ENCODE measurements around the gene ARL6IP4.

The ARL6IP4 gene

DNA sequence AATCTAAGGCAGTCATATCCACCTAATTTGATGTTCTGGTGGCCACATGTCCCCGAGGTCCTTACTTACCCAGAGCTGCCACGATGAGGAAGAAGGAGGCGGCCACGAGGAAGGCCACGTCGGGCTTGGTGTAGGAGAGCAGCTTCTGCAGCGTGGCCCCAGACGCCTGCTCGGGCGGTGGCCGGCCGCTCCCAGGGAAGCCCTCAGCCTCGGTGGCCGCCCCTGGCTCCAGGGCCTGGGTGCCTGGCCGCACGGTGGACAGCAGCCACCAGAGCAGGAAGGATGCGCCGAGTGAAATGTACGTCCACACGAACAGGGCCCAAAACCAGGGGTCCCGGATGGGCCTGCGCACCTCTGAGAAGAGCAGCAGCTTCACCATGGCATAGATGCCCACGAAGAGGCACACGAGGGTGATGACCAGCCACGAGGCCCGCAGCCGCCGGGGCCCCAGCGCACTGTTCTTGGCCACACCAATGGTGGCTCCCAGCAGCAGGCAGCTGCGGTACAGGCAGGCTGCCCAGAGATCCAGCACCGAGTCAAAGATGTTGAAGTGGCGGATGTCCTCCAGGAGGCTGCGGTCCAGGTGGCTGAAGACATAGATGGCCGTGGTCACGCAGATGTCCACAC lies 20.8 kb upstream of the ARL6IP4 start:
- no peak for DNase-seq

DNA sequence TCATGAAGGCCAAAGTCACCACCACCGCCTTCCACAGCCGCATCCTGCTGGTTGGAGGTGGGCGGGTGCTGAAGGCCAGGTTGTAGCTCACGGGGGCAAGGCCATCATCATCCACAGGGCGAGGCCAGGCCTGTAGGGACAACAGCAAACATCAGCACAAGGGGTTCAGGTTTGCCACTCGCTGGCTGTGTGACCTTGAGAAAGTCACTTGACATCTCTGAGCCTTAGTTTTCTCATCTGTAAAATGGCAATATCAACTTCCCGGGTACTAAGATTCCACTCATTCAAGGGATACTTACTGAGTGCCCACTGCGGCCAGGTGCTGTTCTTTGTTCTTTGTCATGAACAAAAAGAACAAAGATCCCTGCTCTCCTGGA lies 20.3 kb upstream of the ARL6IP4 start:
- no peak for DNase-seq

DNA sequence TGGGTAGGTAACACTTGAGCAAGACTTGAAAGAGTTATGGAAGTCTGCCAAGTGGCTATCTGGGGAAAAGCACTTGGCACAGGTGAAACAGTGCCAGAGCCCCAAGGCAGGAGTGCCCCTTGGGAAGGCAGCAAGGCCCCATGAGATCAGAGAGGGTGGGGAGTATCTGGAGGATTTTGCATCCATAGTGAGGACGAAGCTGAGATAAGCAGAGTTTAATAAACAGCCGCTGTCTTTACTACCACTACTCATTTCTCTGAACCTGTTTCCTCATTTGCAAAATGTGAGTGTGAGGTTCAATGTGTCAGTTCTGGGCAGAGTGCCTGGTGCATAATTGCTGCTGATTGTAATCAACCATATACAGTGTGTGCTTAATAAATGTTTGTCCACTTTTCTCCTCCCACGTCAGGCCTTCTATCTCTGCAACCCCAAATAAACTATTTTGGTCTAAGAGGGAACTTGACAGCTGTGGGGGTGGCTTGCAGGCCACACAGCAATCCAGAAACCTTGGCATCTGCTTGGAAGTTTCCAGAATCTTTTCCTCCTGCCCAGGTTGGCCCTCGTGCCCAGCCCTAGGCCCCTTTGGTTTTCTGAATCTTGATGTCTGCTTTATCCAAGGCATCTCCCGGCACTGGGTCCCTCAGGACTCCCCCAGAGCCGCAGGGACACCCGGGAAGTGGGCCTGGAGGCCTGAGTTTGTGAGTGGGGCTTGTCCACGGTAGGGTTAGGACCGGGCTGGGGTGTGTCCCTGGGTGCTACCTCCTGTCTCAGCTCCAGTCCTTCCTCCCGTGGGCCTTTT lies 18.8 kb upstream of the ARL6IP4 start:
- DNase-seq, result no peak

DNA sequence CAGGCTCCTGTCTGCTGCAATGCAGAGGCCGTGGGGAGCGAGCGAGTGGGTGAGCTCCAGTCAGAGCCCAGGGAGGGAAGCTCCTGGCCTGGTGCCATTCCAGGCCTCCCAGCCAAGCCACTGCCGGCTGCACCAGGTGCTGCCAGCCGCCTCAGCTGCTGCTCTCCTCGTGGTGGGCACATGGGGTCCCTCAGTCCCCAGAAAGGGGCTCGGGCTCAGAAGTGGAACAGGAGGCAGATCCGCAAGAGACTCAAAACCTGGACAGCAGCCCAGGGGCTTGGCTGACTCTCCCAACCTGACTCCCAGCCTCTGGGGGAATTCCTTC lies 16.6 kb upstream of the ARL6IP4 start:
- DNase-seq, result no peak

DNA sequence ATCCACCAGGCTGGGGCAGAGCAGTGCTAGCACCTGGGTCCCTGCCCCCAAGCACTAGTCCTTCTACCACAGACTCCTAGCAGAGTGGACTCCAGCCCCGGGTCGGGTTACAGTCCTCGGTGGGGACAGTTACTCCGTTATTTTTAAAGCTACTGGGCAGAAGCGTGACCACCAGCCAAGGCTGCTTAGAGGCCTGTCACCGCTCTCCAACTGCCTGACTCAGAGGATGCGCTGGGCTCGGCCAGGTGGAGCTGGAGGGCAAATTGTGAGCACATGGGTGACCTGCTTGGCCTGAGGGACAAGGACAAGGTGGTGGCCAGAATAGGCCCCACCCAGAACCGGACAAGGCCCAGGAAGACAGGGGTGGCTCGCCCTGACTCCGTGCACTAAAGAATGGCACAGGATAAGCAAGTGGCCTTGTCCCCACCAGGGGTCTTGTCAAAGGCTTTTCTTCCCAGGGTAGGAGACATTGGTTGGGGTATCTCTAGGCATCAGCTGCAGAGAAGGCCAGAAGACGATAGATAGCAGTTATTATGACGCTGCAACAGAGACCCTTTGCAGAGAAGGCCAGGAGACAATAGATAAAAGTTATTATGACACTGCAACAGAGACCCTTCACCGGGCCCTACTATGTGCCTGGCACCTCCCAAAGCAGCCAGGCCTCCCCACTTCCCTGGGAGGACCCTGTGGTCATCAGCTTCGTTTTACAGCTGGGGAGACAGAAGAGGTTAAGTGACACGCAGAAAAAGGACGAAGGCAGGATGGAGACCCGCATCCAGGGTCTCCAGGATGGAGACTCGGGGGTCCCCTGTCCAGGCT lies 15.8 kb upstream of the ARL6IP4 start:
- DNase-seq, result no peak

DNA sequence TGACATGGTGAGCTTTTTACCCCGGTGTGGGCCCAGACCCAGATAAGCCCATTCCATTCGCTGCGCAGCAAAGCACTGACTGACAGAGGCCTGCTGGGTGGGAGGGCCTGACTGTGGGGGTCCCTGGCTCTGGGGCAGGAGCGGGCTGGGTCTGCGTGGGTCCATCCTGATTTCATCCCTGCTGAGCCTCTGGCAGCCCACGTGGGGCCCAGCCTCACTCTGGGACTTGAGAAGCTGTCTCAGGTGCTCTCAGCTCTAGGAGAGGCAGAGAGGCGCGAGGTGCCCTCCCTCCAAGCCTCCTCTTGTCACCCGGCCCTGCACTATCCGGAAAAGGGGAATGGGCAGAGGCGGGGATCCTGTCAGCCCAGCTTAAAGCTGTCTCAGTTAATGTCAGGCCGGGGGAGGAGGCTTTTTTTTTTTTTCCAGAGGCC lies 15.1 kb upstream of the ARL6IP4 start:
- no peak for DNase-seq

DNA sequence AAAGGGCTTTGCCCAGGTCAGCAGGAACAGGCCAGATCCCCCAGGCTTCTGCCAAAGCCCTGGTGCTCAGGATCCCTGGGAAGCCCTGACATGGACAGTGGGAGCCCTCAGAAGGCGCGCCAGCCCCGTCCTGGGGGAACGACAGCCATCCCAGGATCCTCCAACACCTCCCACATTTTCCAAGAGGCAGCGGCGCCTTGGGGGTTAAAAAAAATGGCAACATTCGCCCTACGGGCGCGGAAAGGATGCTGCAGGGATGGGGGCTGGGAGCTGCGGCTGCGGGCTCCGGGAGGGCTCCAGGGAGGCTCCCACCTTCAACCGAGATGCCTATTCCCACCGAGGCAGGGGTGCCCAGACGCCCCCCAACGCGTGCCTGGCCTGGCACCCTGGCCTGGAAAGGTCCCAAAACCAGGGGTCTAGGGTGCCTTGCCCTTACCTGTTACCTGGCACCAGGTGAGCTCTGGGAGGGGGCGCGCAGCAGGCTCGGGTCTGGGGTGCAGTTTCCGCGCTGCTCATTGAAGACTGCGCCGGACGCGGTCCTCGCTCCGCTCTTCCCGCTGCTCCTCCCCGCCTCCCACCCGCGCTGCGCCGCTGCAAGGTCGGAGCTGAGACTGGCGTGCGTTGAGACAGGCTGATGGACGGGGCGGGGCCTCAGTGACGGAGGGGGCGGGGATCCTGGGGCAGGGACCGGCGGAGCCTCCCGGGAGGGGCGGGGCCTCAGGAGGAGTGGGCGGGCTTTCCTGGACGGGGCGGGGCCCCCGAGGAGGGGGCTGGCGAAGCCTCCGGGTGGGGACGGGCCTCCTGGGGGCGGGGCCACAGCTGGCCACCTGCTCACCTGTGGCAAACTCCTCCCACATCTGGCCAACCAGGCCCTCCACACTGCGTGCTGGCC lies 14.4 kb upstream of the ARL6IP4 start, which contains the start of gene ABCB9:
Gene ABCB9 (minus strand): TSS at position 613 of the 892 bp plus-strand sequence. CDS start 6,228 bp downstream, outside the sequence.
- peak; percentile 95 for DNase-seq

DNA sequence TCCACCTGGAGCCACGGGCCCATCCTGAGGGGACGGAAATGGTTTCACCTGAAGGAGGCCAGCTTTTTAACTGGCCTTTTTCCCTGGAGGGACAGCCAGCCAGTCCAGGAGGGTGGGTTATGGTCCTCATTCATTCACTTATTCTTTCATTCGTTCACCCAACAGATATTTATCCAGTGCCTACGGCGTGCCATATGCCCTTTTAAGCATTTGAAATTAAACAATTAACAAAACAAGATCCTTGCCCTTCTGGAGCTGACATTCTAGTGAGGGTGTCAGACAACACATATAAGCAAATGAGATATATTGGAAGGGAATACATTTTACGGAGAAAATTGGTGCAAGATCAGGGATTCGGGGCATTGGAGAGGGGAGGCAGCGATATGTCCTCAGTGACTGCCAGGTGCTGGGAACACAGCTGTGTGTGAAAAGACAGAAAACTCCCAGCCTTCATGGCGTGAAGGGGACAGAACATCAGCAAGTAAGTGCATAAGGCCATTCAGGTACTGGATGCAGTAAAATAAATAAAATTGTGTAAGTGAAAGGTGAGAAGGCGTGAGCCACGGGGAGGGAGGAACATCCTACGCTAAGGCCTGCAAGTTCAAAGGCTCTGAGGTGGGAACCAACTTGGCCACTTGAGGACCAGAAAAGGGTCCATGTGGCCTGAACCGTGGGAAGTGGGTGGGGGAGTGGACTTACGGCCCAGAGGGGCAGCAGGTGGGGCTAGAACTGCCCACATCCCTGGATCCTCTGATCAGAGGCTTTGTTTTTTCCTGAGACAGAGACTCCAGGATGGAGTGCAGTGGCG lies 13.5 kb upstream of the ARL6IP4 start:
- DNase-seq, result peak in 1 of 2 experiments; percentile 14

DNA sequence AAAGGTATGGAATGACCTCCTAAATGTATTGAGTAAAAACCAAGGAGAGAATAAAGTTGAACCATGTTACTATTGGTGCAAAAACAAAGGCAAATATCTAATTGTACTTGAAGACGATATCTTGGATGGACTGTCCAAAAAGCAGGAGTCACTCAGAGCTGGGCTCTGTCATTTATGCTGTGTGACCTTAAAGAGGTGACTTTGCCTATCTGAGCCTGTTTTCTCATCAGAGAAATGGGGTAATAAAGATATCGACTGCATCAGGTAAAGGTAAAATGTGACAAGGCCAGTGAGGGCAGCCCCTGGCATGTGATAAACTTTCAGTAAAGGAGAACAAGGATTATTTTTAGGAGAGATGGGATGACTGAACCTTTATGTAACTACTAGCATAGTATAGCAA lies 12.4 kb upstream of the ARL6IP4 start:
- DNase-seq, result no peak

DNA sequence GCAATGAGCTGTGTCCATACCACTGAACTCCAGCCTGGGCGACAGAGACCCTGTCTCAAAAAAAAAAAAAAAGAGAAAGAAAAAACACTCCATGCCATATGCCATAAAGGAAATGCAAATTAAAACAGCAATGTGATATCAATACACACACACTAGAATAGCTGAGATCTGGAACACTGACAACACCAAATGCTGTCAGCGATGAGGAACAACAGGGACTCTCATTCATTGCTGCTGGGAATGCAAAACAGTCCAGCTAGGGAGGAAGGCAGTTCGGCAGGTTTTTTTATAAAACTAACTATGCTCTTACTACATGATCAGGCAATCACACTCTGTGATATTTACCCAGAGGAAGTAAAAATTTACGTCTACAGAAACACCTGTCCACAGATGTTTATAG lies 10.8 kb upstream of the ARL6IP4 start:
- DNase-seq, result no peak

DNA sequence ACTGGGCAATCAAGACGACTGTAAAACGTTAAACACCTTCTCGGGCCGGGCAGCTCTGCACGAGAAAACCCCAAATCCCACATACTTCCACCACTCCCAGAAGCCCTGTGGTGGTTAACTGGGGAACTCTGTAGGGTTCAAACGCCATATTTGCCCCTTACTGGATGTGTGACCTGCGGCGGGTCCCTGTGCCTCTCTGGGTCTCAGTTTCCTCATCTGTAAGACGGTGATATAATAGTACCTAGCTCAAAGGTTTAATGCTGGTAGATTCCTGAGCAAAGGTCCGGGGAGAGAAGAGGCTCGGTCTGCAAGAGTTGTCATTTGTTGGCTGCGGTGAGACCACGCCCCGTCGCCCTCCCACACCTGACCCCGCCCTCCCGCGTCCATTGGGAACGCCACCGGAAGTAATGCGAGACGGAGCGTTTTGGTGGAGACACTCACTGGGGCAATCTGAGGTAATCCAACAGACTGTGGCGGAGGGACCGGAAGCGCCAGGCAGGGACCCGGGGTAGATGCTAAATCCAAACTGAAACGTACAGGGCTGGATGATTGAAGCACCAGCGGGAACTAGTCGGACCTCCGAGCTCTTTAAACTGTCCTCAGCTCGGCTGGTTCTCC lies 6.1 kb upstream of the ARL6IP4 start:
- peak; percentile 100 for DNase-seq

DNA sequence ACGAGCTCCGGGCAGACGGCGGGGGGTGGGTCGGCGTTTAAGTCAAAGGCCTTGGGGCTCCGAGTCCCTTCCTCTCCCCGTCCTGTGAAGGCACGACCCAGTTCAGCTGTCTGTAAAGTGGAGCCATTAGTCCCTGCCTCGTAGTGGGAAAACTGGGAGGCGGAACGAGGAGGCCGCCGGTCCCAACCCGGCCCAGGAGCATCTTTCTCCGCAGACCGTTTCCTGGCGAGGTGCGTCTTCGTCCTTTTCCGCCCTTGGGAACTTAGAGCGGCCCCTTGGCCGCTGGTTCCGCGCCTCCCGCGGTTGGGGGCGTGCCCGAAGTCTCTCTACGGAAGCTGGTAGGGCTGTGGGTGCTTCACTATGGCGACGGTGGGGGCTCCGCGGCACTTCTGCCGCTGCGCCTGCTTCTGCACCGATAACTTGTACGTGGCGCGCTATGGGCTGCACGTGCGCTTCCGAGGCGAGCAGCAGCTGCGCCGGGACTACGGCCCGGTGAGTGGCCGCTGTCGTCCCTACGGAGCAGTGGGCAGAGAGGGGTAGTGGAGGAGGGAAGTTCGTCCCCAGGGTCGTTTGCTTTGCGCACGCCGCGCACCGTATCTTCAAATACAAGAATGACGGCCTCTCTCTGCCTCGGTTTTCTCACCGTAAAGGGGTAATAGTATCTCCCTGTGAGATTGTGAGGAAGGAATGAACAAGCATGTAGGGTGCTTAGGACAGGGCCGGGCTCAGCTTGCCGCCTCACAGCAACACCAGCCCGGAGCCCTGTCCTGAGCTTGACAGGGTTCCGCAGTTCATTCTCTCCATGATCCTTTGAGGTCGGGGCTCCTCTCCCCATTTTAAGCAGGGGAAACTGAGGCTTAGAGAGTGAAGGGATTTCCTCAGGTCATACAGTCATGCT lies 5.3 kb upstream of the ARL6IP4 start, which contains the start of gene OGFOD2:
Gene OGFOD2 (plus strand): TSS at position 353 of the 898 bp plus-strand sequence. CDS start 8 bp downstream, at position 361.
- DNase-seq, result peak; percentile 94 to 95

DNA sequence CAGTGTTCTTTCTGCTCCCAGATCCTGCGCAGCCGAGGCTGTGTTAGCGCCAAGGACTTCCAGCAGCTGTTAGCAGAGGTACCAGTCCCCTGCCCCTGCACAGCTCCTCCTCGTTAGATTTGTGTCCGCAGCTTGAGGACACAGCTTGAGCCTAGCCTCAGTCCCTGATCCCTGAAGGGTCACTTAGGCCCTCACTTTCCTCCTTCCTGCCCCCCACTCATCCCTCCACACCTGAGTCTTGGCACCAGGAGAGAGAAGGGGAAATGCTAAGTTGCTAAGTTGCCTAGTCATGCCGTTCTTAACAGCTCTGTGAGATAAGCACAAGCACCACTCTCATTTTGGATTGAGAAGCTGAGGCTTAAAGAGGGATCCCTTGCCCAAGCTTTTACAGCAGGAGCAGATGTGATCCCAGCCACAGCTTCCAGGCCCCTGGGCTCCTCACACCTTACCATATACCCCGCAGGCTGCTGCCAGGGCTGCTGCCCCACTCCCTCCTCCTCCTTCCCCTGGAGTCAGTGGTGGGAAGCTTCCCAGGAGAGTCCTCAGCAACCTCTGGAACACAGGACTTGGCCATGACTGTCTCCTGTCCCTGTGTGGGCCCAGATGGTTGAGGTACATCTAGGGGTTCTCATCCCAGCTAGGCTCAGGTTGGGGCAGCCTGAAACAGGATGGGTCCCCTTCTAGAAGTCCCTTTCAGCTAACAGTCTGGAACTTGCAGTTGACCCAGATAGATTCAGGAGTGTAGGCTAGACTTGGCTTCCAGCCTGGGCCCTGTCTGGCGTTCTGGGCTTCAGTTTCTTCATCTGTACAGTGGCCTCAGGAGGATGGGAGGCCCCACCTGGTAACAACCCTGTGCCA lies 4.5 kb upstream of the ARL6IP4 start:
- DNase-seq, result no peak

DNA sequence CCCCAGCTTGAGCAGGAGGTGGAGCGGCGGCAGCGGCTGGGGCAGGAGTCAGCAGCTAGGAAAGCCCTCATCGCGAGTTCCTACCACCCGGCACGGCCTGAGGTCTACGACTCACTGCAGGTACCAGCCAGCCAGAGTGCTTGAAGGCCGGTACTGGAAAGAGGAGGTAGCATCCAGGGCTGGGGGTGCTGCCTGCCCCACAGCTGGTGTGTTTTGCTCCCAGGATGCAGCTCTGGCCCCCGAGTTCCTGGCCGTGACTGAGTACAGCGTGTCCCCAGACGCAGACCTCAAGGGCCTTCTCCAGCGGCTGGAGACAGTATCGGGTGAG lies 3.9 kb upstream of the ARL6IP4 start:
- DNase-seq, result no peak

DNA sequence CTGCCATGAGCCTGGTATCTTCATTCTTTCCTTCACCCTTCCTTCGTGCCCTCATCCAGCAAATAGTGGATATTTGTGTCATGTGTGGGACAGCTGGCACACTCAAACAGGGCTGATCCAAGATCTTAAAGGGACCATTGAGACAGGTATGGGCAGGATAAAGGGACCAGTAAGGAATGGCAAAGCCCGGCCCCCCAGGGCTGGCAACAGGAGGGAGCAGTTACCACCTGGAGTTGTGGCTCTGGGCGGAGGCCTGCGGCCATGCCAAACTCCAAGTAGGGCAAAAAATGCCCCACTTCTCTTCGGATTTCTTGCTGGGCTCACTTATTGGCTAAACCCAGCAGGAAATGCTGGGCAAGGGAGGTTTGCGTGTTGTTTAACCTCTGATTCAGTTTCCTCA lies 3.3 kb upstream of the ARL6IP4 start:
- DNase-seq, result no peak

DNA sequence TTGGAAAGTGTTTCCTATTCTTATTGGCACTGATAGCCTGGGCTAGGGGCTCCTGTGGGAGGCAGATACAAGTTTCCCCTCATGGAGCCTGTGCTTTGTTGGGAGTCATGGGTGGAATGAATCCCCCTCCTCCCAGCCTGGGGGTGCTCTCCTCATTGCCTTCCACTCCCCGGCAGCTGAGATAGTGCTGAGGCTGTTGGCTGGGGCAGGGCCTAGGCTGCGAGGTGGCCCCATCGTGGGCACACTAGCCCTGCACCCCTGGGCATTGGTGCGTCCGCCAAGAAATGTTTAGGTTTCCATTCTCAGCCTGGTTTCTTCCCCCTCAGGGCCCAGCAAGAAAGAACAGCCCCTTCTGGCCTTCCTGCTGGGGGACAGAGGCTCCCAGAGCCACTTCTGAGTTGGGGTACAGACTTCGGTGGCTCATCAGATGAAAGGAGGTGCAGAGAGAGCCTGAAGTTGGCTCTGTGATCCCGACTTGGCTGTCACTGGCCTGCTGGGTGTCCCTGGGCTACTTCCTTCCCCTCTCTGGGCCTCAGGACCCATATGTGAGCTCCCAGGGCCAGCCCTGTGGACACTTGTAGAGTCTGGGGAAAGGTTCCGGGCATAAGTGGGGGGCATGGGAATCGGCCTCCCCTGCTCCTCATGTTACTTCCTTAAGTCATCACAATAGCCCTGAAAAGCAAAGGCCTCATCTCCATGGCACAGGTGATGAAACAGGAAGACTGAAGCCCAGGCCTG lies 2.7 kb upstream of the ARL6IP4 start:
- no peak for DNase-seq

DNA sequence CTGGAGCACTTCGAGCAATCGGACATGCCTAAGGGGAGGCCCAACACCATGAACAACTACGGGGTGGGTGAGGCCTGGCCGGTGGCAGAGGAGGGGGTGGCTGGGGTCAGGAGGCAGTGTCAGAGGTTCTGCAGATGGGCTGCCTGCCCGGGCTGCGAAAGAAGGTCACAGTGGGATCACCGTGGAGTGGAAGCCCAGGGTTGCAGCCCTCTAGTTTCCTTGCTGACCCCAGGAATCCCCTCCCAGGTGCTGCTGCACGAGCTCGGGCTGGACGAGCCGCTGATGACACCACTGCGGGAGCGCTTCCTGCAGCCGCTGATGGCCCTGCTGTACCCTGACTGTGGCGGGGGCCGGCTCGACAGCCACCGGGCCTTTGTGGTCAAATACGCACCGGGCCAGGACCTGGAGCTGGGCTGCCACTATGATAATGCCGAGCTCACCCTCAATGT lies 1.9 kb upstream of the ARL6IP4 start:
- no peak for DNase-seq

Data from activated T-cell treated with anti-CD3 and anti-CD28 coated beads, Interleukin-2, amount 50 U/mL, for 48 hours (primary cell).